Panc1 (cell line): ENCODE measurements around the gene SSR1. TPM values are rescaled to one million over a fixed set of nuclear protein-coding genes. Genes with fewer than 3 reads are reported as not detected.
A peak's percentile ranks its signal among the peaks of the same experiment; 100 is the strongest.

Experiments used
- ATAC-seq: fragments of 200-7000 bp; cut with Tn5 transposase; 2 replicates; pipeline ENCODE4 v1.9.1; 2020; ENCODE audit warnings: mild to moderate bottlenecking, moderate library complexity
- BruUV-seq: library from RNA; stranded (reverse); fragments of 400-500 nt; replicated peaks from 2 replicates; lab custom pipeline; 2021; lab: Mats Ljungman, UMichigan
- CTCF ChIA-PET: fragments of 300-600 bp; sonication (Branson Sonifier 250); formaldehyde crosslinking; loops from one replicate; lab custom pipeline; 2022; ENCODE audit warnings: antibody characterized with exemption; lab: Charles Lee
- POLR2A ChIA-PET: fragments of 300-600 bp; sonication (Branson Sonifier 250); formaldehyde crosslinking; loops from one replicate; lab custom pipeline; 2022; ENCODE audit warnings: antibody characterized with exemption; lab: Charles Lee
- DNase-seq: peaks from one replicate; pipeline ENCODE4 v3.0.0-alpha.2; 2010; ENCODE audit warnings: low read depth, low spot score
- H3K27ac ChIP-seq: 2 replicates; pipeline ENCODE4 v1.5.1; 2011; ENCODE audit warnings: mild to moderate bottlenecking, low read length, inconsistent platforms
- H3K27me3 ChIP-seq: fragments of 200-500 bp; sonication (Bioruptor generic); 2 replicates; pipeline ENCODE4 v1.6.0; 2014; ENCODE audit warnings: low read length, inconsistent platforms; ENCODE audit not compliant: control insufficient read depth, insufficient read depth
- H3K36me3 ChIP-seq: fragments of 200-500 bp; sonication (Bioruptor generic); 2 replicates; pipeline ENCODE4 v1.5.1; 2014; ENCODE audit warnings: inconsistent platforms, mild to moderate bottlenecking, low read length, moderate library complexity; ENCODE audit not compliant: control insufficient read depth, insufficient read depth
- H3K4me1 ChIP-seq: 2 replicates; pipeline ENCODE4 v1.5.1; 2011; ENCODE audit warnings: inconsistent platforms, mild to moderate bottlenecking, low read length, moderate library complexity; ENCODE audit not compliant: control insufficient read depth, insufficient read depth
- H3K4me3 ChIP-seq, 2 experiments: 2 replicates each; pipeline ENCODE4 v1.5.1; 2011 to 2012; ENCODE audit warnings: low read depth in 2 of 2, low read length in 2 of 2, mild to moderate bottlenecking in 2 of 2, inconsistent platforms in 1 of 2, moderate library complexity in 1 of 2
- H3K9me3 ChIP-seq: fragments of 200-500 bp; sonication (Bioruptor generic); 2 replicates; pipeline ENCODE4 v1.5.1; 2014; ENCODE audit warnings: low read depth, mild to moderate bottlenecking, inconsistent platforms, low read length, moderate library complexity; ENCODE audit not compliant: control insufficient read depth, insufficient read depth
- CTCF ChIP-seq: fragments of 450-650 bp; IDR thresholded peaks from 2 replicates; pipeline ENCODE4 v1.5.1; 2017; ENCODE audit warnings: mild to moderate bottlenecking
- POLR2AphosphoS5 ChIP-seq: IDR thresholded peaks from 2 replicates; pipeline ENCODE4 v1.6.1; 2012; ENCODE audit warnings: mild to moderate bottlenecking, low read depth, low read length, moderate library complexity
- SIN3A ChIP-seq: IDR thresholded peaks from 2 replicates; pipeline ENCODE4 v1.6.1; 2012; ENCODE audit warnings: low read depth, mild to moderate bottlenecking, low read length, moderate library complexity, borderline replicate concordance; ENCODE audit not compliant: insufficient read depth
- TCF7L2 ChIP-seq: IDR thresholded peaks from 2 replicates; pipeline ENCODE4 v1.6.1; 2011; ENCODE audit warnings: mild to moderate bottlenecking, low read depth, low read length, inconsistent platforms
- in situ Hi-C: cut with HindIII; loops from 2 replicates; pipeline ENCODE4 v1.10.0; 2016; ENCODE audit warnings: low sequenced_read_pairs, low pct_unique_long_range_greater_than_20kb
- intact Hi-C: fragments of 100-400 bp; cut with micrococcal nuclease; formaldehyde crosslinking; loops from one replicate; pipeline ENCODE4 v1.10.0; 2022; ENCODE audit not compliant: unreplicated experiment
- total RNA-seq: library from RNA; stranded (reverse); gene quantifications from one replicate; pipeline ENCODE4 v1.2.1, GENCODE V29; 2021; ENCODE audit not compliant: unreplicated experiment
- TF ChIP-seq, protein P1 (sequence below), 2 experiments: IDR thresholded peaks; 2 replicates each; pipeline ENCODE4 v1.6.1; 2011 to 2012; ENCODE audit warnings: low read depth in 2 of 2, control low read depth in 1 of 2, low read length in 1 of 2, mild to moderate bottlenecking in 1 of 2, moderate library complexity in 1 of 2; ENCODE audit not compliant: insufficient read depth in 1 of 2

SSR1 gene
- total RNA-seq, 1 experiment from 2014 or later = 119 TPM

DNA sequence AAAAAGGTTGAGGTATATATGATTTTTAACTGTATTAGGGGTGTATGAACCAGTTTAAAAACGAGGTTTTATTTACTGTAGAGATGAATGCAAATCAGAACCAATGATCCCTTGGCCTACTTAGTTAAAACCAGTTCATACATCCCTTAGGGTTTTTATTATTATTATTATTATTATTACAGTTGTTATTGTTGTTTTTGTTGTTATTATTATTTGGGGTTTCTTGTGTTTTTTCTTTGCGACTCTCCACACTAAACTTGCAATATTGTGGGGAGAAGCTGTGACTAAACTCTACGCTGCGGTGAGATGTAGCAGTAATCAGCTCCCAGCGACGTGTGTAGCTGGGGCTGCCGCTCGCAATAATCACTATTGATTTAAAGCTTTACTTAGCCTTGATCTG, 62.2 kb downstream of the SSR1 start:
- no peak overlapping the region for H3K4me3 ChIP-seq
- H3K27me3 ChIP-seq = no peaks in the 10 kb centered on the region
- in situ Hi-C loops = no loop called here
- no peak overlapping the region for H3K27ac ChIP-seq
- ATAC-seq = no peak
- peaks cover 2% of the 10 kb centered on the region; the same call in 1 of the 2 replicates for H3K36me3 ChIP-seq
- H3K4me1 ChIP-seq = no peaks in the 10 kb centered on the region
- ChIA-PET POLR2A (no interaction called here), CTCF (interaction anchor here (0.7 kb wide), 2 partner anchors 12 to 16 kb away, joined by 5 to 9 read pairs; no protein-coding TSS in a partner anchor)
- H3K9me3 ChIP-seq = no peaks in the 10 kb centered on the region; the same call in 1 of the 2 replicates
- intact Hi-C loops = no loop called here
- no peak for TF ChIP-seq POLR2AphosphoS5
- TF ChIP-seq, protein P1, sequence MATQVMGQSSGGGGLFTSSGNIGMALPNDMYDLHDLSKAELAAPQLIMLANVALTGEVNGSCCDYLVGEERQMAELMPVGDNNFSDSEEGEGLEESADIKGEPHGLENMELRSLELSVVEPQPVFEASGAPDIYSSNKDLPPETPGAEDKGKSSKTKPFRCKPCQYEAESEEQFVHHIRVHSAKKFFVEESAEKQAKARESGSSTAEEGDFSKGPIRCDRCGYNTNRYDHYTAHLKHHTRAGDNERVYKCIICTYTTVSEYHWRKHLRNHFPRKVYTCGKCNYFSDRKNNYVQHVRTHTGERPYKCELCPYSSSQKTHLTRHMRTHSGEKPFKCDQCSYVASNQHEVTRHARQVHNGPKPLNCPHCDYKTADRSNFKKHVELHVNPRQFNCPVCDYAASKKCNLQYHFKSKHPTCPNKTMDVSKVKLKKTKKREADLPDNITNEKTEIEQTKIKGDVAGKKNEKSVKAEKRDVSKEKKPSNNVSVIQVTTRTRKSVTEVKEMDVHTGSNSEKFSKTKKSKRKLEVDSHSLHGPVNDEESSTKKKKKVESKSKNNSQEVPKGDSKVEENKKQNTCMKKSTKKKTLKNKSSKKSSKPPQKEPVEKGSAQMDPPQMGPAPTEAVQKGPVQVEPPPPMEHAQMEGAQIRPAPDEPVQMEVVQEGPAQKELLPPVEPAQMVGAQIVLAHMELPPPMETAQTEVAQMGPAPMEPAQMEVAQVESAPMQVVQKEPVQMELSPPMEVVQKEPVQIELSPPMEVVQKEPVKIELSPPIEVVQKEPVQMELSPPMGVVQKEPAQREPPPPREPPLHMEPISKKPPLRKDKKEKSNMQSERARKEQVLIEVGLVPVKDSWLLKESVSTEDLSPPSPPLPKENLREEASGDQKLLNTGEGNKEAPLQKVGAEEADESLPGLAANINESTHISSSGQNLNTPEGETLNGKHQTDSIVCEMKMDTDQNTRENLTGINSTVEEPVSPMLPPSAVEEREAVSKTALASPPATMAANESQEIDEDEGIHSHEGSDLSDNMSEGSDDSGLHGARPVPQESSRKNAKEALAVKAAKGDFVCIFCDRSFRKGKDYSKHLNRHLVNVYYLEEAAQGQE (IDR thresholded peaks at IDR 0.05; ENCODE audit: insufficient read depth in 1 of 2, low read depth in 2 of 2, low read length in 1 of 2) = no peak
- no peak for TF ChIP-seq TCF7L2
- no peak for TF ChIP-seq SIN3A
- BruUV-seq = no TSS peak
- DNase-seq = no peak

GRCh38 chr6:7249946-7250643, 62.9 kb downstream of the SSR1 start:
- TF ChIP-seq CTCF (no peak), SIN3A (no peak), TCF7L2 (no peak), POLR2AphosphoS5 (no peak)
- TF ChIP-seq, protein P1 (IDR thresholded peaks at IDR 0.05; ENCODE audit: insufficient read depth in 1 of 2, low read depth in 2 of 2, low read length in 1 of 2) = no peak
- no peak overlapping the region for H3K27ac ChIP-seq
- H3K9me3 ChIP-seq = no peaks in the 10 kb centered on the region
- intact Hi-C loops = no loop called here
- ATAC-seq = peak; percentile 53; the same call in 1 of the 2 replicates
- no TSS peak for BruUV-seq
- H3K4me3 ChIP-seq = no peak overlapping the region
- peaks cover 2% of the 10 kb centered on the region; the same call in 1 of the 2 replicates for H3K36me3 ChIP-seq
- in situ Hi-C loops = no loop called here
- CTCF ChIA-PET = interaction anchor here (0.7 kb wide), 1 partner anchor 10 kb away, joined by 7 read pairs; no protein-coding TSS in a partner anchor
- no peak for DNase-seq
- no peaks in the 10 kb centered on the region for H3K4me1 ChIP-seq
- POLR2A ChIA-PET = no interaction called here
- no peaks in the 10 kb centered on the region for H3K27me3 ChIP-seq
